Muscle of back (tissue), 11 donors: Measurements from ENCODE around the gene ATP11A. TPM values are rescaled to one million over a fixed set of nuclear protein-coding genes. Genes with fewer than 3 reads are reported as not detected.

Source experiments
- DNase-seq, 3 donors: peaks; one replicate each; pipeline versions ENCODE4 v3.0.0 to v3.0.0-alpha.2; 2013
- polyA plus RNA-seq, 10 donors: library from polyadenylated mRNA; unstranded; fragments of 120-200 nt; gene quantifications; one replicate each; pipeline ENCODE4 v1.2.1, GENCODE V29; 2013; ENCODE audit not compliant: insufficient read length in 10 of 10

Gene ATP11A
- polyA plus RNA-seq, 10 donors, result 16.7 to 26.2 (median 21.4) TPM

DNA sequence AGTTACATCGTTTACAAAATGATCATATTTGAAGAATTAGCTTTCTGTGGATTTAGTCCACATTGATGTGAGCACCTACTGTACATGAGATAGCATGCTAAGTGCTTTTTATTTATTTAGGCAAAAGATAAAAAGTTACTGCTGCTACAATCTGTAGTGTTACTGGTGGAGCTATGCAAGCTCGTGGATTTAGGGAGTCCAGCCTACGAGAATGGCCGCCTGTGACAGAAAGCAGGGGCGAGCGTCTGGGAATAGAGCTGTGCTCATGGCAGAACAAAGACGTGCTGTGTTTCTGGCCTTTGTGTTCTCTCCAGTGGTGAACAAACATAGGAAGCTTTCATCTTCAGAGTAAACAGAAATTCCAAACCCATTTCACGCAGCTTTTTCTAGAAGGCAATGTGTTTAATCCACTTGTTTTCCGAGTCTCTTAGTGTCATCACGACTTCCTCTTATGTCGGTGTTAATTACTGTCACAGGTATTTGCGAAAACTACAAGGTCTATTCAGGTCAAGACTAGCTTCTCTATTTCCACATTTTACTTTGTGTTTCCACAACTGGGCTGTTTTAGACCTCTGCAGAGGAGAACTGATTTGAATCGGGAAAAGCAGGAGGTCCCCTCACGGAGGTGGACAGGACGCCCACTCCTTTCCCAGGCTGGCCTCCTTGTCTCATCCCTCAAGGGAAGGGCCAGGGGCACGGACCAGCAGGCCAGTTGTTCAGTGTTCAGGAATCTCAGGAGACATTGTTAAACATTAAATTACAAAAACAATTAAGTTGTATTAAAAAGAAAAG lies 67.3 kb downstream of the ATP11A start:
- peak in 1 of 3 donors; percentile 35 for DNase-seq

DNA sequence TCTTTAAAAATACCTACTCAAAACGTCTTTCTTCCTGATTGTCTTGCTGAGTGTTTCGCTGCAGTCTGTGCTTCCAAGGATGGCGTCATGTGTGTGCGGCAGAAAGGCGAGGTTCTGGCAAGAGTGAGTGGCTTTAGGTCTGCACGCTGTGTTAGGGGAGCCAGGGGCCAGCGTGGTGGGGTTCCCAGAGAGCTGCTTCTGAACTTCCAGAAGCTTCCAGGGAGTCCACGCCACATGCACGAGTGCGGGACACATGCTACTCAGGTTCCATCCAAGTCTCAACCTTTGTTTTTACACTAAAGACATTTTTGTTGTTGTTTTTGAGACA lies 67.9 kb downstream of the ATP11A start:
- DNase-seq, result peak in 1 of 3 donors; percentile 66

DNA sequence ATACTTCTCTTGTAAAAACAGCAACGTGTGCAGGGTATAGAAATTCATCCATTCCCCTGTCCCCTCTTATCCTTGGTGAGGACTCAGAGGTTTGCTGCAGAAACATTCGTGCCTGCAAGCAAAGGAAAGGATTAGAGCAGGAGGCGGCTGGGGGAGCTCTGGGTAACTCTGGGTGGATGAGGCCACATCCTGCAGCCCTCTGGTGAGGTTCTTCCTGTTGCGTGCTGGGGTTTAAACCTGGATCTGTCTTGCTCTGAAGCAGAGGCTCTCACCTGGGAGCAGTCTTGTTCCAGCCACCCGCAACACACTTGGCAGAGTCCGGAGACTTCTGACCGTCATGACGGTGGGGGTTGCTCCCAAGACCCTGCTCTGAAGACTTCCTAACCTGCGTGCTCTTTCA lies 69.2 kb downstream of the ATP11A start:
- no peak for DNase-seq

DNA sequence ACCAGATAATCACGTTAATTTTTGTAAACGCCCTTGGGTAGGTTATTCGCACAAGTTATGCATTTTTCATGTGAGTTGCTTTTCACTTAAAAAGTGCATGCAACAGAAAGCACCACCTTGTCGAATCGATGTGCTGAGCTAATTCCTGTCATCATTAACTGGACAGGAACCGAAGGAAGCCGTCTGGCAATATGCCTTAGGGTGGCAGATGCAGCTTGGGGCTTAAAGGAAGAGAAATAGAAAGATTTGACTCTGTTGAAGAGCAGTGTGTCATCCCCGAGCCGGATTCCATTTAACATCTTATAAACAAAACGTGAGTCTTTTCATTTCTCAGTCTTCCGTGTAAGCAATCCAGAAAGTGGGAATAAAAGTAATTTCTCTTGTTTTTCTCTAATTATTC lies 70.0 kb downstream of the ATP11A start:
- peak in 1 of 3 donors; percentile 24 for DNase-seq

DNA sequence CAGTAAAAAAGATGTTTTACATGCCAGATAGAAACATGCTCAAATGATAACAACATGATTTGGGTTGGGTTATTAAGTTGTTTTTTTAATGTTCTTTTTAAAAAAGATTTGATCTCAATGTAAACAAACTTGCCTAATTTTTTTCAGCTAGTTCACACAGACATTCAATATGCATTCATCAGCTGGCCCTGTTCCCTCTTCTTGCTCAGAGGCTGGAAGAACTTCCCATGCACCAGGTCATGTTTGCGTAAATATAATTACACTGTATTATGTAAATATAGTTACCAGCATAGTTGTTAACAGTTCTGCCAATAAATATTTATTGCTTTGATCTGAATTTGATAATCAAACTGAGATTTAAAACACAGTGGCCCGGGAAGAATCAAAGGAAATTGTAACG lies 70.6 kb downstream of the ATP11A start:
- DNase-seq, result peak in 1 of 3 donors; percentile 53

DNA sequence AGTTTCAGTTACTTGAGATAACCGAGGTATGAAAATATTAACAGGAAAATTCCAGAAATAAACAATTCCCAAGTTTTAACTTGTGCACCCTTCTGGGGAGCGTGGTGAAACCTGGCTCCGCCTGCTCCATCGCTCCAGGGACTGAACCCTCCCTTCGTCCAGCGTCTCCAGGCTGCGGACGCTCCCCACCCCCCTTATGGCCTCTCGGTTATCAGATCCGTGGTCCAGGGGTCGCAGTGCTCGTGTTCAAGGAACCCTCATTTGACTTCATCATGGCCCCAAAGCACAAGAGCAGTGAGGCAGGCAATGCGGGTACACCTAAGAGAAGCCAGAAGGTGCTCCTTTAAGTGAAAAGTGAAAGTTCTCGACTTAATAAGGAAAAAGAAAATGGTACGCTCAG lies 71.1 kb downstream of the ATP11A start:
- DNase-seq, result peak in 1 of 3 donors; percentile 38

DNA sequence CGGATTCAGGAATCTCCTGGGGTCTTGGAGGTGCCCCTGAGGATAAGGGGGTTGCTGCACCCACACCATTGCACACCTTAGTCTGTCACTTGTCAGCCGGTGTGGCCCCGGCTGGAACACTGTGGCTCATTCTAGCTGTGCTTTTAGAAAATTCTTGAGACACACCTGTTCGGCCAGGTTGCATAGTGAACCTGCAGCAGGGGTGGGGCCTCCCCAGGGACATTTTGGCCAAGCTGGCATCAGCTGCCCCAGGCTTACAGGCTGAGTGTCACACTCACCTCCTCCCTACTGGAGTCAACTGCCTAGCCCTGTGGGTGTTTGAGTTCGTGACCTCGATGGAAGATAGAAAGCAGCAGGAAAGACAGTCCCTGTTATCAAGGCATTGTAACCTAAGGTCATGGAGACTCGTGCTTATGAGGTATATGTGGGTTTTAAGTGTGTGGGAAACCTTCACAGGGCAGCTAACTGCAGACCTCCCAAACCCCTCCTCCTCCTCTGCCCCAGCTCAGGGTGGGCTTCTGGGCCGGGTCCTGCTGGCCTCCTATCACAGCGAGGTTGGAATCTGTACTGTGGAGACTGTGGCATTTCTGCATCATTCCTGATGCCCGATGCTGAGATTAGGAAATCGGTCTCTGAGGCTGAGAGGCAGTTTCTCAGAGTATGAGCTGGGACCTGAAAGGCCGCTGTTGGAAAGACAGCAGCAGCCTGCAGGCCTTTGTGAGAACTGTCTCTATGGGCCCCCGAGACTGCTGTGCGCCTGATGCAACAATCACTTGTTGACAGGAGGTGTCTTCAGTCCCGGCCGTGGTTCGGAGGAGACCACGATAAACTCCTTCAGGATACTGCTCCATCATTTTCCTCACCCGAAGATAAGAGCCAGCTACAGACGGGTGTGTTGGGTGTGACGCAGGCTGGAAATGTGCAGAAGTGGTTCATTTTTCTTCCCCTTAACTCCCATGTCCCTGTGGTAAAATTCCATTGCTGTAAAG lies 72.2 kb downstream of the ATP11A start:
- peak in 1 of 3 donors; percentile 67 for DNase-seq

DNA sequence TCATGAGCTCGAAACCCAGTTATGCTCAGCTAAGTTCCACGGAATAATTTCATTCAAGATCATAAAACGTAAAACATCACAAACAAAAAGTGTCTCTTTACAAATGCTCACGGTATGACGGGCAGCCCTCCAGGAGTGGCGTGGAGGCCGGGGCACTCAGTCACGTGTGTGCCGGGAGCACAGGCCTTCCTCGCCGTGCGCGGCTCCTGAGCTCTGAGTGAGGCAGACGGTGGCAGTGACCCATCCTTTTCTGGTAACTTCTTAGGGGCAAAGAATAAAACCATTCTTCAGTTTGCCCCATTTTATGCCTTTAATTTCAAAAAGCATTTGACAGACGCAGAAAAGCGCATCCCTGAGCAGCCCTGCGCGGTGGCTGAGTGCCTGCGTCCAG lies 72.8 kb downstream of the ATP11A start:
- DNase-seq, result no peak

DNA sequence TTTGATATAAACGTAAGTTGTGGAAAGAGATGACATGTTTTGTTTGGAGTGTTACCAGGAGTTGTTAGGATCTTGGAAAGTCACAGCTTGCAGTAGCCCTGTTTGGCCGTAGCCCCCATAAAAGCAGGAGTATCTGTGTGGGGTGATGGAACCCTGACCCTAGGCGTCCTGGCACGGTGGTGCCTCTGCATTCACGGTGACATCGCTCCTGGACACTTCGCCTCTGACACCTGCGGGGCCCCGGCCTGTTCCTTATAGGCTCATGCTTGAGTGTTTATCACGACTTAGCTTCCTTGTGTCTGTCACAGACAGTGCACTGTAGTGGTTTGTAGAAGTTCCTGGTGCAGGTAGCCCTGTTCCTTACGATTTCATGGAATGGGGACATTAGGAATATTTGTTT lies 74.2 kb downstream of the ATP11A start:
- DNase-seq, result no peak

DNA sequence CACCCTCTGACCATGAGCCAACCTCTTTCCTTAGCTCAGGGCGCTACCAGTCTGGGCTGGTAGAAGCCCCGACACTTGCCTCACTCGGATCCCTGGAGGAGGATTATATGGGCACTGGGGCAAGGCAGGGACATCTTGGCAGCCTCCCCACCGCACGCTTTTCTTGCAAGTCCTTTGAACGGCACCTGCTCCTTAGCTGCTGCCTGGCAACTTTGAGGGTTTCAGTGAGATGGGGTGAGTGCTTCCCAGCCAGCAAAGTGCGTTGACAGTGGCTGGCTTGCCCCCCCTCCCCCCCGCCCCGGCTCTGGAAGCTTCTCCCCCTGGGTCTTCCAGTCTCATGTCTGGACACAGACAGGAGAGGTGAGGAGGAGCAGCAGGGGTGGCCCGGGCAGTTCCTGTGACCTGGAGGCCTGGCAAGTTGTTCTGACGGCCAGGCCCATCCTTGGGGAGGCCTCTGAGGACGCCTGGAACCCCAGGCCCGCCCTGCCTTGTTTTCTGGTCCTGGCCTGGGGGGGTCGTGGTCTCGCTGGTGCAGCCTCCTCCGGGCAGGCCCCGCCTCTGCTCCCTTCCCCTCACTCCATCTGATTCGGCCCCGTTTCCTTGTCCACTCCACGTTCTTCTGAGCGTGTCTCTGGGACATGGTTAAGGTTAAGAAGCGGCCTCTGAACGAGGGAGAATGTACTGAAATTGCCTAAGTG lies 75.2 kb downstream of the ATP11A start:
- DNase-seq, result no peak

DNA sequence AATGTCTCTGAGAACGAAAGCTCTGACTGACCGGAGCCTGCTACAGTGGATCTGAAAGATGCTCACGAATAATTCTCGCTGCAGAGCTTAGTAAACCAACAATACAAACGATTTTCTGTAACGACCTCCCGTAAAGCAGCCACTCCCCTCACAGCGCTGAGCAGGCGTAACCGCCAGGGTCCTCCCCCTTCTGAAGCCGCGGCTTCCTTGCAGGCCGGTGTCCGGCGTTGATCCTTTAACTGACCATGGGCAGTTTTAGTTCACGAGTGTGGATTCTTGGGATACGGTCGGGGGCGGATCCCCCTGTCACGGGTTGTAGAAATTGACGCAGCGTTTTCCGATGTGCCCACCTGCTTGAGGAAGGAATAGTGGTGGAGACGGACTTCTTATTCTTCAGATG lies 75.9 kb downstream of the ATP11A start:
- no peak for DNase-seq

DNA sequence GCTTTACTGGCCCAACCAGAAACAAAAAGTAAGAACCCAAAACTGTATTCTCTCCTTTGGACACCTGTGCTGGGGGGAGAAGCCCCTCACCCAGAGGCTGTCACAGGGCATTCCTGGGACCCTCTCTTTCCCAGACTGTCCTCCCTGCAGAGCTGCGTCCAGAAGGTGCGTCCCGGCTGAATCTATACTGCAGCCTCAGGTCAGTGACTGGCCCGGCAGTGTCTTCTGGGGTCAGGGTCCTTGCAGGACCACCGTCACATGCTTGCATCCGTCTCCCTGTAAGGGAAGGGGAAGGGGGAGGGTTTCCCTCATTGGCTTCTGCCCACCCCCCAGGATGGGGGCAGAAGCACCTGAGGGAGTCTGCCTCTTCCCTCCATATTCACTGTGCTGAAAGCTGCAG lies 76.5 kb downstream of the ATP11A start:
- no peak for DNase-seq

DNA sequence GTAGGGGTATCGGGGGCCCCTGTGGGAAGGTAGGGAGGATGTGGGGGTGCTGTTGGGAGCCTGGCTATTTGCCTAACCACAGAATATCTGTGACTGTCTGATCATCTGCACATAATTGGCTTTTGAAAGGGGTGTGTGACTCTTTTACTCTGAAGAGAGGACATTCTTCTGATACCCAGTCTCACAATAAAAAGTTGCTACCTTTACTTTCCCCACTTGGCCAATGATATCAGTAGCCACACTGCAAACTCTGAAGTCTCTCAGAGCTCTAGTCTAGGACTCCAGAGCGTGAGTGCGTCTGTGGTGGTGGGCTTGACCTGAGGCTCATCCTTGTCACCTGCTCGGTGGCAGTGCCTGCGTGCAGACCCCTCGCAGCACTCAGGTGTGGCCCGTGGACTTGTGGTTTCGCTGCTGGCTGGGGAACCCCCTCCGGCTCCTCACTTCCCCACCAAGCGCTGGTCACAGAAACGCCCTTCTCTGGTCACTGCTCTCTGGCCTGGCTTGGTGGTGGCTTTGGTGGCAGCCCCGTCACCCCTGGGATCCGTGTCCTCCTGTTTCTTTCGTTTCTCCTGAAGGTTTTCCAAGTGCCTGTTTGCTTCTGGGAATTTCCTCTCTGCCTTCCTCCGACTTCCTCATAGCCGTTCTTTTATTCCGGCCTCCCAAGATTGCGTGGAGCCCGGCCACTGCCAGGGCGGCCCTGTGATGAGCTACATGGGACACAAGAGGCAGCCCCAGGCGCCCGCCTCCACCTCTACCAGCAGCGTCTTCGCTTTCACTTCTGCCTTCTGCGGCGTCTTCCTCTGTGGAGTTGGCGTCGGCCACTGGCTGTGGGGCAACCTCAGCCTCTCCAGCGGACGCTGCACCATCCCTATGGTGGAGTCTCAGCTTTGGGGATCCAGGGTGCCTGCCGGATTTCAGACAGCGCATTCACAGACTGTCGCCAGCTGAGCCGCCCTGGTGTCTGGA lies 78.0 kb downstream of the ATP11A start:
- DNase-seq, result peak in 1 of 3 donors; percentile 39

DNA sequence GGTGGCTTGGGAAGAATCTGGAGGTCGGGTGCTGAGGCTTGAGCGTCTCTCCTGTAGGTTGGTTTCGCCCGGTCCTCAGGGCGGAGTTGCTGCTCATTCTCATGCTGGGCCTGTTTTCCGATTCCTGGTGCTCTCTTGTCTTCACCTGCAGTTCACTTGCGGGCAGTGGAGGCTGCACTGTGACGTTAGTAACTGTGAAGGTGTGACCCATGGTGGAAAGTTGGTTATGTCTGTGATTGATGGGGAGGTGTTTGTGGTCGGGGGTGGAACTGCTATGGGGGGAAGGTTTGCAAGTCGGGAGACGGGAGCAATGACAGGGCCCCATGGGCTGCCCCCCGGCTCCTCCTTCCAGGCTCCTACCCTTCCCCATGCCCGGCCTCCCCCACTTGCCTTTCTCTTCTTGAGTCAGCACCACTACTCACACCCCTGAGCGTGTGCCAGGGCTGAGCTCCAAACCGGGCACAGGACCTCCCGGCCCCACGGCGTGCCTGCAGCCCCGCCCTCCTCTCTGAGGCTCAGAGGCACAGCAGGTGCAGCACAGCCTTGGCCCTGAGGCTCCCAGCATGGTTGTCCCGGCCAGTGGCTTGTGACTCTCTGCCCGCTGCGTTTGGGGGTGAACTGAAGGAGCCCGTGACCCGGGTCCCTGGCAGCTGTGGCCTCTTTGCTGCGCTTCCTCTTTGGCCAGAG lies 79.1 kb downstream of the ATP11A start:
- DNase-seq, result no peak

DNA sequence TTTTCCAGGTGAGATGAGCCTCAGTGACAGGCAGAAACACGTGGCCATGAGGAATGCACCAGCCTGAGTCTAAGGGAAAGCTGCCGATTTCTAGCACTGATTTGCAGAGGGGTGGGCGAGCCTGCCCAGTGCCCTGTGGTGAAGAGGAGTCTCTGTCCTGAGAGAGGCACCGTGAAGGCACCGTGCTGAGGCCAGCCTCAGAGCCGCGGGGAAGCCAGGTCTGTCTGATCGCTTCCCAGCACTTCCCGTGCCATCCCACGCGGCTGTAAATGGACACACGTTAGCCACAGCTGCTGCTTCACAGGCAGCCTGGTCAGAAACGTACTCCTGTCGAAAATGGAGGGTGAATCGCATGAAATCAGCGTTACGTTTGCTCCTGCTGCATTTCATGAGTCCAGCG lies 79.8 kb downstream of the ATP11A start:
- no peak for DNase-seq

DNA sequence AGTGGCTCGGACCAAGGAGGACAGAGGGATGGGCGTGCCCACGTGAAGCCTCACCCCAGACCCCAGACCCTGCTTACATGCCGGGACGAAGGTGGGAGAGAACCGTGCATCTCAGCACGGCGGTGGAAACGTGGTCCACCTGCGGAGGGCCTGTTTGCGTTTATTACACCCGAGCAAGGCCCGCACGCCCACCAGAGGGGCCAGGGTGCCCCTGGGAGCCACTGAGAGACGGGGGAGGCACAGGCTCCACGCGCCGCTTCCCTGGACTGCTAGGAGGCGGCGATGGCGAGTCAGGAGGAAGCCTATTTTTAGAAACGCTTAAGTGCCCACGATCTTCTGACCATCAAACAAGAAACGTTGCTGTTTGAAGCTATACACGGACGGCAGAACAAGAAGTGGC lies 80.7 kb downstream of the ATP11A start:
- DNase-seq, result no peak

DNA sequence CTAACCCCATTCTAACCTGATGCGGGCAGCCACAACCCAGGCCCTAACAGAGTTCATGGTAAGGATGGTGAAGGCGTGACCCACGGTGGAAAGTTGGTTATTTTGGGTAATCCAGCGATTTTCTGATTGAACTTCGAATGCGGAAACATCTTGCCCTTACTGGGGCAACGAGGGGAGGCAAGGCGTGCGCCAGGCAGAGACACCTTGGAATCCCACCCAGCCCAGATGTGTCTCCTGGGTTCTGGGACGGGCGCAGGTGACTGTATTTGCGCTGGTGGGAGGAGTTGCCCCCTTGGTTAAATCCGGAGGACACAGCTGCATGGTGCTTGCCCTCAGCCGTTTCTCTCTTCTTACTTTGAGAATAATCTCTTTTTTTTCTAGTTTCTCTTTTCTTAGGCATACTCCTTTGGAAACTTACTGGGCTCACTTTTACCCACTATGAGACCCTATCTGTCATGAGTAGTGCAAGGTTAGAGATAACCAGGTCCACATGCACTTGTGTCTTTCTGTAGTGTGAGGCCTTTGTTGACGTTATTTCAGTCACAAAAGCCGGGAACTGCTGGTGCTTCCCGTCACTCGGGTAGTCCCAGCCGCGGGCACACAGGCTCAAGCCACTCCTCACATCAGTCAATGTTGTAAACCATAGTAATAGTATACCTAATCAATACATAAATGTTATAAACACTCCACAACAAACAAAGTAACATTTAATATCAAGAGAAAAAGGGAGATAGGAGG lies 81.5 kb downstream of the ATP11A start:
- DNase-seq, result no peak

DNA sequence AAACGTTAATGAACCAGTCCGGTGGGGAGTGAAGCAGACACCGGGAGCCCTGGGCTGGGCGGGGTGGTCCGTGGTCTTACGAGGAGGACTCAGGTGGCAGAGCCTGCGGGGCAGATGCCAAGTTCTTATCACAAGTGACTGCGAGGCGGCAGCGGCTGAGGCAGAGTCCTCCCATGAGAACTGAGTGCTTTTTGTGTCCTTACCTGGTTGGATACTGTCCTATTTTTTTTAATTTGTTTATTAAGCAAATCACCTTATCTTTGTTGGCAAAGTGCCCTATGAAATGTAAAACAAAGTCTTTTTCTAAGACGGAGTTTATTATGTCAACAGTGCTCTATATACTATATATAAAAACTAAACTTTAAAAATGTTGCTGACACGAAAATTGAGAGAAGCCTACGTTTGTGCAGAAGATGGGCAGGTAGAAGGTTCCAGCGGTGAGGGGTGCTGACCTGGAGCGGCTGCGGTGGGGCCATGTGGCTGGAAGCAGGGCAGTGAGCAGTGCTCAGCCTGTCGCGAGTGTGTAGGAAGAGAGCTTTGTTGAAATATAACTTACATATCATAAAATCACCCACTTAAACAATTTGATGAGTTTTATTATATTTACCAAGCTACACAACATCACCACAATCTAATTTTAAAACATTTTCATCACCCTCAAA lies 82.2 kb downstream of the ATP11A start:
- DNase-seq, result no peak

DNA sequence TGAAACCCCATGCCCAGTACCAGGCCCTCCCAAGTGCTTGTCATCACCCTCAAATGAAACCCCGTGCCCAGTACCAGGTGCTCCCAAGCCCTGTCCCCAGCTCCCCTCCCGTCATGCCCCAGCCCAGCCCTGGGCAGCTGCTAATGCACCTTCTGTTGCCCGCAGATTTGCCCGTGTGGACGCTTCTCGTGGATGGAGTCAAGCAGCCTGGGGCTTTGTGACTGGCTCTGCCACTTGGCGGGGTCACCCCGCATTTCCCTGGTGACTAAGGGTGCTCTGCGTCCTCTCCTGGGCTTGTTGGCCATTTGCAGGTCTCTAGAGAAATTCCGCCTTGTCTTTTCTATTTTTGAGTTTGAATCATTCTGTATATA lies 82.7 kb downstream of the ATP11A start:
- DNase-seq, result no peak
